GM23338 (cell line): Measurements from ENCODE around the gene STXBP5.

Experiments used
- CREB1 ChIP-seq: fragments of 250-450 bp; sonication (Bioruptor Pico); IDR thresholded peaks from 2 replicates; pipeline ENCODE4 v1.5.0; 2020; ENCODE audit warnings: low read depth, mild to moderate bottlenecking, moderate library complexity
- CTCF ChIP-seq, 2 experiments: fragments of 200-600 bp in 1 of 2; sonication (generic) in 1 of 2; conservative IDR thresholded peaks; 2 replicates each; pipeline versions ENCODE4 v1.5.1 to v1.6.1; 2016 to 2017; ENCODE audit warnings: antibody characterized with exemption in 2 of 2, low read depth in 2 of 2, mild to moderate bottlenecking in 2 of 2, moderate library complexity in 1 of 2
- EZH2 ChIP-seq: fragments of 200-600 bp; sonication (generic); IDR thresholded peaks from one replicate; pipeline ENCODE4 v1.8.0; 2017; ENCODE audit warnings: antibody characterized with exemption, mild to moderate bottlenecking, low read depth; ENCODE audit not compliant: unreplicated experiment
- EZH2phosphoT487 ChIP-seq: fragments of 200-600 bp; sonication (generic); IDR thresholded peaks from one replicate; pipeline ENCODE4 v1.8.1; 2018; ENCODE audit warnings: antibody characterized with exemption; ENCODE audit not compliant: unreplicated experiment
- JUNB ChIP-seq: IDR thresholded peaks from one replicate; pipeline ENCODE4 v1.6.1; 2016; ENCODE audit warnings: antibody characterized with exemption; ENCODE audit not compliant: unreplicated experiment
- NANOG ChIP-seq: IDR thresholded peaks from 2 replicates; pipeline ENCODE4 v1.6.1; 2016; ENCODE audit warnings: antibody characterized with exemption, borderline replicate concordance
- POLR2AphosphoS5 ChIP-seq: IDR thresholded peaks from 2 replicates; pipeline ENCODE4 v1.6.1; 2016; ENCODE audit warnings: antibody characterized with exemption, low read depth
- ZNF114 ChIP-seq: fragments of 250-450 bp; sonication (Bioruptor Pico); IDR thresholded peaks from 2 replicates; pipeline ENCODE4 v1.5.0; 2020; ENCODE audit warnings: mild to moderate bottlenecking, moderate library complexity
- ZNF331 ChIP-seq: fragments of 250-450 bp; sonication (Bioruptor Pico); IDR thresholded peaks from 2 replicates; pipeline ENCODE4 v1.5.0; 2020; ENCODE audit warnings: low read depth, mild to moderate bottlenecking, moderate library complexity
- TF ChIP-seq, protein P1 (sequence below): IDR thresholded peaks from one replicate; pipeline ENCODE4 v1.6.1; 2018; ENCODE audit warnings: antibody characterized with exemption; ENCODE audit not compliant: unreplicated experiment
- TF ChIP-seq, protein P2 (sequence below): IDR thresholded peaks from 2 replicates; pipeline ENCODE4 v1.6.1; 2016; ENCODE audit warnings: antibody characterized with exemption

DNA sequence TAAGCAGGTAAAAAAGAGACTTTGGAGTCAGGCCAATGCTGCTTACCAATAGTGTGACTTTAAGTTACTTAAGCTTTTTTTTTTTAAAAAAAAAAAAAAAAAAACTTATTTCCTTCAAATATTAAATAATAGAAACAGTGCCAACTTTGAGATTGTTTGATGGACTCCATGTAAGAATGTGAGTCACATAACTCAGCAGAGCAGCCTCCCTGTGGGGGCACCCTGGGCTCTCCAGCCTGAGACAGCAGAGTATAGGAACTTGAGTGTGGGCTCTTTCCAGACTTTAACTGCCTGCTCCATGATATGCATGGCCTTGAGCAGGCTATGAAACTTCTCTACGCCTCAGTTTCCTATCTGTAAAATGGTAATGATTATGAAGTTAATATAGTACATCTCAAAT is 190.9 kb downstream of the STXBP5 start:
- TF ChIP-seq CREB1 (CRISPR knock-in tag), result no peak
- no peak for TF ChIP-seq CTCF (conservative IDR thresholded peaks at IDR 0.05; ENCODE audit: low read depth in 2 of 2)
- TF ChIP-seq EZH2, result no peak
- no peak for TF ChIP-seq POLR2AphosphoS5
- TF ChIP-seq NANOG, result no peak
- TF ChIP-seq EZH2phosphoT487, result no peak
- TF ChIP-seq, protein P1, sequence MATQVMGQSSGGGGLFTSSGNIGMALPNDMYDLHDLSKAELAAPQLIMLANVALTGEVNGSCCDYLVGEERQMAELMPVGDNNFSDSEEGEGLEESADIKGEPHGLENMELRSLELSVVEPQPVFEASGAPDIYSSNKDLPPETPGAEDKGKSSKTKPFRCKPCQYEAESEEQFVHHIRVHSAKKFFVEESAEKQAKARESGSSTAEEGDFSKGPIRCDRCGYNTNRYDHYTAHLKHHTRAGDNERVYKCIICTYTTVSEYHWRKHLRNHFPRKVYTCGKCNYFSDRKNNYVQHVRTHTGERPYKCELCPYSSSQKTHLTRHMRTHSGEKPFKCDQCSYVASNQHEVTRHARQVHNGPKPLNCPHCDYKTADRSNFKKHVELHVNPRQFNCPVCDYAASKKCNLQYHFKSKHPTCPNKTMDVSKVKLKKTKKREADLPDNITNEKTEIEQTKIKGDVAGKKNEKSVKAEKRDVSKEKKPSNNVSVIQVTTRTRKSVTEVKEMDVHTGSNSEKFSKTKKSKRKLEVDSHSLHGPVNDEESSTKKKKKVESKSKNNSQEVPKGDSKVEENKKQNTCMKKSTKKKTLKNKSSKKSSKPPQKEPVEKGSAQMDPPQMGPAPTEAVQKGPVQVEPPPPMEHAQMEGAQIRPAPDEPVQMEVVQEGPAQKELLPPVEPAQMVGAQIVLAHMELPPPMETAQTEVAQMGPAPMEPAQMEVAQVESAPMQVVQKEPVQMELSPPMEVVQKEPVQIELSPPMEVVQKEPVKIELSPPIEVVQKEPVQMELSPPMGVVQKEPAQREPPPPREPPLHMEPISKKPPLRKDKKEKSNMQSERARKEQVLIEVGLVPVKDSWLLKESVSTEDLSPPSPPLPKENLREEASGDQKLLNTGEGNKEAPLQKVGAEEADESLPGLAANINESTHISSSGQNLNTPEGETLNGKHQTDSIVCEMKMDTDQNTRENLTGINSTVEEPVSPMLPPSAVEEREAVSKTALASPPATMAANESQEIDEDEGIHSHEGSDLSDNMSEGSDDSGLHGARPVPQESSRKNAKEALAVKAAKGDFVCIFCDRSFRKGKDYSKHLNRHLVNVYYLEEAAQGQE, result no peak
- no peak for TF ChIP-seq ZNF114
- TF ChIP-seq, protein P2, sequence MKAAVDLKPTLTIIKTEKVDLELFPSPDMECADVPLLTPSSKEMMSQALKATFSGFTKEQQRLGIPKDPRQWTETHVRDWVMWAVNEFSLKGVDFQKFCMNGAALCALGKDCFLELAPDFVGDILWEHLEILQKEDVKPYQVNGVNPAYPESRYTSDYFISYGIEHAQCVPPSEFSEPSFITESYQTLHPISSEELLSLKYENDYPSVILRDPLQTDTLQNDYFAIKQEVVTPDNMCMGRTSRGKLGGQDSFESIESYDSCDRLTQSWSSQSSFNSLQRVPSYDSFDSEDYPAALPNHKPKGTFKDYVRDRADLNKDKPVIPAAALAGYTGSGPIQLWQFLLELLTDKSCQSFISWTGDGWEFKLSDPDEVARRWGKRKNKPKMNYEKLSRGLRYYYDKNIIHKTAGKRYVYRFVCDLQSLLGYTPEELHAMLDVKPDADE, result no peak
- TF ChIP-seq JUNB, result no peak
- no peak for TF ChIP-seq ZNF331 (CRISPR knock-in tag)
